T-helper 22 cell (primary cell): Measurements from ENCODE around the gene MED10.
"Not testable (repeated sequence)": the region's sequence is repeated elsewhere in the genome, so short reads cannot be mapped to it uniquely, and the experiment has no call there.

ENCODE experiments used
- DNase-seq: peaks from one replicate; pipeline ENCODE4 v3.0.0-alpha.2; 2020; ENCODE audit warnings: low read depth

Gene MED10

GRCh38 chr5:6372251-6373080 is 5.9 kb downstream of the MED10 start:
- no peak for DNase-seq

- DNase-seq: no peak
Measured at GRCh38 chr5:6371079-6371810, 7.1 kb downstream of the MED10 start.

GRCh38 chr5:6370580-6370979 is 7.8 kb downstream of the MED10 start:
- no peak for DNase-seq

GRCh38 chr5:6365977-6366590 is 12.3 kb downstream of the MED10 start:
- DNase-seq: no peak

- no peak for DNase-seq
Measured at GRCh38 chr5:6365142-6365976, 13.0 kb downstream of the MED10 start.

- DNase-seq: not testable (repeated sequence)
Measured at GRCh38 chr5:6363454-6364011, 14.8 kb downstream of the MED10 start.

GRCh38 chr5:6362846-6363245 is 15.5 kb downstream of the MED10 start:
- no peak for DNase-seq

- DNase-seq: no peak
Measured at GRCh38 chr5:6361101-6361500, 17.2 kb downstream of the MED10 start.

- no peak for DNase-seq
Measured at GRCh38 chr5:6360323-6361072, 17.8 kb downstream of the MED10 start.

- DNase-seq: no peak
Measured at GRCh38 chr5:6359555-6360322, 18.6 kb downstream of the MED10 start.

GRCh38 chr5:6358434-6358820 is 19.9 kb downstream of the MED10 start:
- no peak for DNase-seq

GRCh38 chr5:6357817-6358433 is 20.4 kb downstream of the MED10 start:
- DNase-seq: not testable (repeated sequence)

GRCh38 chr5:6356578-6357164 is 21.7 kb downstream of the MED10 start:
- DNase-seq: no peak

- DNase-seq: no peak
Measured at GRCh38 chr5:6355294-6355693, 23.1 kb downstream of the MED10 start.

- DNase-seq: no peak
Measured at GRCh38 chr5:6354848-6355247, 23.5 kb downstream of the MED10 start.

- DNase-seq: no peak
Measured at GRCh38 chr5:6353602-6354302, 24.6 kb downstream of the MED10 start.

- no peak for DNase-seq
Measured at GRCh38 chr5:6350277-6351090, 27.9 kb downstream of the MED10 start.

GRCh38 chr5:6349387-6349786 is 29.0 kb downstream of the MED10 start:
- no peak for DNase-seq
